GM12878 (cell line): Measurements from ENCODE around the gene MYO15B. TPM values are rescaled to one million over a fixed set of nuclear protein-coding genes. Genes with fewer than 3 reads are reported as not detected.

Source experiments
- ATAC-seq: fragments of 200-7000 bp; cut with Tn5 transposase; 3 replicates; pipeline ENCODE4 v1.9.1; 2020; ENCODE audit warnings: mild to moderate bottlenecking, moderate library complexity
- BruUV-seq: library from RNA; stranded (reverse); fragments of 400-500 nt; replicated peaks from 2 replicates; lab custom pipeline; 2021; lab: Mats Ljungman, UMichigan
- CTCF ChIA-PET: fragments of 300-600 bp; sonication (Branson Sonifier 250); formaldehyde crosslinking; extraction: SDS; loops from one replicate; lab custom pipeline; 2021; ENCODE audit warnings: inconsistent platforms; lab: Yijun Ruan, JAX
- POLR2A ChIA-PET: fragments of 350-600 bp; formaldehyde crosslinking; extraction: SDS; loops from one replicate; lab custom pipeline; 2021; ENCODE audit warnings: inconsistent platforms; lab: Charles Lee
- RAD21 ChIA-PET: fragments of 300-600 bp; sonication (Branson Sonifier 250); formaldehyde crosslinking; loops from one replicate; lab custom pipeline; 2023; ENCODE audit warnings: antibody characterized with exemption; ENCODE audit not compliant: unreplicated experiment; lab: Charles Lee
- SMC1A ChIA-PET: fragments of 300-600 bp; sonication (Branson Sonifier 250); formaldehyde crosslinking; loops from one replicate; lab custom pipeline; 2023; ENCODE audit not compliant: unreplicated experiment, uncharacterized antibody; lab: Charles Lee
- DNase-seq: peaks from one replicate; pipeline ENCODE4 v3.0.0-alpha.2; 2011; ENCODE audit warnings: low read depth, low spot score
- FAIRE-seq: peaks from 3 replicates; lab custom pipeline; 2011; peaks lifted over from hg19 to GRCh38; lab: Jason Lieb, UNC
- H2AFZ ChIP-seq: 2 replicates; pipeline ENCODE4 v1.6.0; 2011; ENCODE audit warnings: low read depth, low read length, control low read depth; ENCODE audit not compliant: control insufficient read depth
- H3K27ac ChIP-seq: 2 replicates; pipeline ENCODE4 v1.5.1; 2011; ENCODE audit warnings: control low read depth; ENCODE audit not compliant: control insufficient read depth, insufficient read depth
- H3K27me3 ChIP-seq, 2 experiments: replicated peaks in 1 of 2; 2 replicates each; pipeline versions ENCODE4 v1.6.0 to v1.6.1; 2011; ENCODE audit warnings: low read length in 1 of 2; ENCODE audit not compliant: control insufficient read depth in 2 of 2, insufficient read depth in 2 of 2
- H3K36me3 ChIP-seq, 2 experiments: 2 replicates each; pipeline ENCODE4 v1.5.1; 2011; ENCODE audit warnings: low read length in 1 of 2; ENCODE audit not compliant: control insufficient read depth in 2 of 2, insufficient read depth in 2 of 2
- H3K4me1 ChIP-seq: 2 replicates; pipeline ENCODE4 v1.6.1; 2011; ENCODE audit warnings: mild to moderate bottlenecking, low read length, moderate library complexity, mixed read lengths; ENCODE audit not compliant: control insufficient read depth, insufficient read depth
- H3K4me2 ChIP-seq: 2 replicates; pipeline ENCODE4 v1.6.0; 2011; ENCODE audit warnings: control low read depth; ENCODE audit not compliant: control insufficient read depth, insufficient read depth
- H3K4me3 ChIP-seq: fragments of 200-600 bp; sonication (generic); 2 replicates; pipeline ENCODE4 v1.5.1; 2016
- H3K79me2 ChIP-seq: 2 replicates; pipeline ENCODE4 v1.6.0; 2011; ENCODE audit warnings: low read length; ENCODE audit not compliant: control insufficient read depth, insufficient read depth
- H3K9ac ChIP-seq: 2 replicates; pipeline ENCODE4 v1.8.0; 2011; ENCODE audit warnings: low read length, control low read depth, mixed read lengths; ENCODE audit not compliant: control insufficient read depth, insufficient read depth
- H3K9me3 ChIP-seq: replicated peaks from 3 replicates; pipeline ENCODE4 v1.5.1; 2011; ENCODE audit warnings: mild to moderate bottlenecking, low read length; ENCODE audit not compliant: control insufficient read depth, insufficient read depth
- H4K20me1 ChIP-seq: 2 replicates; pipeline ENCODE4 v1.6.0; 2011; ENCODE audit not compliant: control insufficient read depth, insufficient read depth
- BHLHE40 ChIP-seq, 2 experiments: fragments of 450-650 bp in 1 of 2; IDR thresholded peaks; 2 replicates each; pipeline ENCODE4 v1.6.1; 2011 to 2017; ENCODE audit warnings: low read depth in 2 of 2, borderline replicate concordance in 1 of 2, improper control_type of control experiment in 1 of 2, low read length in 1 of 2, mild to moderate bottlenecking in 1 of 2
- CHD4 ChIP-seq: fragments of 200-600 bp; sonication (generic); IDR thresholded peaks from 2 replicates; pipeline ENCODE4 v1.6.1; 2016; ENCODE audit warnings: mild to moderate bottlenecking
- CTCF ChIP-seq, 3 experiments: IDR thresholded peaks in 2 of 3; conservative IDR thresholded peaks in 1 of 3; 2 replicates each; pipeline ENCODE4 v1.5.1; 2011; ENCODE audit warnings: low read depth in 3 of 3, low read length in 3 of 3, mild to moderate bottlenecking in 3 of 3, control low read depth in 2 of 3, moderate library complexity in 2 of 3, inconsistent platforms in 1 of 3, mixed read lengths in 1 of 3; ENCODE audit not compliant: control insufficient read depth in 2 of 3, insufficient read depth in 1 of 3; ENCODE audit errors: extremely low read depth in 1 of 3
- DPF2 ChIP-seq: fragments of 450-650 bp; IDR thresholded peaks from 2 replicates; pipeline ENCODE4 v1.6.1; 2017; ENCODE audit warnings: mild to moderate bottlenecking
- E2F4 ChIP-seq: IDR thresholded peaks from 2 replicates; pipeline ENCODE4 v1.6.1; 2012; ENCODE audit warnings: low read depth, low read length, improper control_type of control experiment
- EED ChIP-seq: sonication (generic); IDR thresholded peaks from 2 replicates; pipeline ENCODE4 v1.6.1; 2016; ENCODE audit warnings: antibody characterized with exemption, low read depth
- EP300 ChIP-seq, 2 experiments: fragments of 150-350 bp in 1 of 2; IDR thresholded peaks; 2 replicates each; pipeline ENCODE4 v1.6.1; 2011 to 2012; ENCODE audit warnings: low read depth in 2 of 2, low read length in 2 of 2, borderline replicate concordance in 1 of 2, improper control_type of control experiment in 1 of 2, inconsistent platforms in 1 of 2; ENCODE audit not compliant: control insufficient read depth in 1 of 2
- GATAD2B ChIP-seq: fragments of 450-650 bp; conservative IDR thresholded peaks from 2 replicates; pipeline ENCODE4 v1.6.1; 2017; ENCODE audit warnings: low read depth, mild to moderate bottlenecking, moderate library complexity
- IKZF1 ChIP-seq: fragments of 450-650 bp; conservative IDR thresholded peaks from 2 replicates; pipeline ENCODE4 v1.6.1; 2017; ENCODE audit warnings: antibody characterized with exemption, mild to moderate bottlenecking
- IKZF2 ChIP-seq, 2 experiments: fragments of 450-650 bp; IDR thresholded peaks; 2 replicates each; pipeline ENCODE4 v1.6.1; 2017; ENCODE audit warnings: mild to moderate bottlenecking in 2 of 2, moderate library complexity in 2 of 2
- IRF4 ChIP-seq: IDR thresholded peaks from 2 replicates; pipeline ENCODE4 v1.6.1; 2011; ENCODE audit warnings: low read depth, low read length
- MXI1 ChIP-seq: fragments of 150-350 bp; IDR thresholded peaks from 2 replicates; pipeline ENCODE4 v1.6.1; 2011; ENCODE audit warnings: low read depth, mild to moderate bottlenecking, inconsistent platforms, low read length, improper control_type of control experiment
- NRF1 ChIP-seq: conservative IDR thresholded peaks from 2 replicates; pipeline ENCODE4 v1.6.1; 2011; ENCODE audit warnings: mild to moderate bottlenecking, low read depth, low read length, improper control_type of control experiment
- POU2F2 ChIP-seq: IDR thresholded peaks from 3 replicates; pipeline ENCODE4 v1.6.1; 2011; ENCODE audit warnings: low read depth, mild to moderate bottlenecking, low read length, borderline replicate concordance
- RUNX3 ChIP-seq: IDR thresholded peaks from 2 replicates; pipeline ENCODE4 v1.6.1; 2012; ENCODE audit warnings: low read length, inconsistent platforms
- SMAD1 ChIP-seq: fragments of 450-650 bp; IDR thresholded peaks from 2 replicates; pipeline ENCODE4 v1.6.1; 2018; ENCODE audit warnings: mild to moderate bottlenecking, low read depth; ENCODE audit not compliant: partially characterized antibody
- SPI1 ChIP-seq: IDR thresholded peaks from 2 replicates; pipeline ENCODE4 v1.6.1; 2011; ENCODE audit warnings: low read depth, mild to moderate bottlenecking, low read length, moderate library complexity, borderline replicate concordance; ENCODE audit not compliant: insufficient read depth
- TCF12 ChIP-seq: IDR thresholded peaks from 2 replicates; pipeline ENCODE4 v1.6.1; 2011; ENCODE audit warnings: low read depth, mild to moderate bottlenecking, low read length
- USF2 ChIP-seq: IDR thresholded peaks from 2 replicates; pipeline ENCODE4 v1.6.1; 2011; ENCODE audit warnings: low read depth, low read length, improper control_type of control experiment, borderline replicate concordance
- ZNF384 ChIP-seq: IDR thresholded peaks from 2 replicates; pipeline ENCODE4 v1.6.1; 2012; ENCODE audit warnings: low read depth, mild to moderate bottlenecking, low read length, improper control_type of control experiment, borderline replicate concordance
- WGBS: methylation state at CpG from one replicate; pipeline ENCODE4 v1.1.6; 2016; ENCODE audit warnings: low lambda C conversion rate; ENCODE audit not compliant: insufficient replicate concordance, insufficient coverage; ENCODE audit errors: missing lambda C conversion rate; 5-methylcytosine and 5-hydroxymethylcytosine counted together
- in situ Hi-C: fragments of 300-500 bp; cut with MboI; formaldehyde crosslinking; loops from 9 replicates; pipeline ENCODE4 v1.14.3; 2018; ENCODE audit warnings: mixed read lengths
- intact Hi-C: fragments of 100-400 bp; cut with micrococcal nuclease; formaldehyde crosslinking; loops from one replicate; pipeline ENCODE4 v1.14.2; 2022; ENCODE audit not compliant: unreplicated experiment
- polyA plus RNA-seq, 11 experiments: library from polyadenylated mRNA; depleted of rRNA in 4 of 11; unstranded in 6 of 11; stranded (reverse) in 5 of 11; fragments of >200 nt; fragmentation: Nextera tagmentation in 4 of 11; fragmentation: Illumina TruSeq in 1 of 11; extraction: Ambion mirVana in 4 of 11; extraction: Trizol in 1 of 11; gene quantifications; 1 replicate in 1 of 11; 2 replicates in 10 of 11; pipeline versions ENCODE4 v1.2.1 to v1.2.3, GENCODE V29; 2011 to 2016; ENCODE audit warnings: inconsistent platforms in 2 of 11, missing spikeins in 2 of 11, low read depth in 1 of 11
- total RNA-seq, 4 experiments: library from RNA; depleted of rRNA in 3 of 4; stranded (reverse); fragments of >200 nt in 3 of 4; fragmentation: Illumina TruSeq in 1 of 4; extraction: Trizol in 1 of 4; gene quantifications; 2 replicates each; pipeline versions ENCODE4 v1.2.1 to v1.2.3, GENCODE V29; 2013 to 2021

MYO15B gene
- total and polyA plus RNA-seq, 10 of the 15 experiments (the other 5 are each of a cell fraction or from before 2014, with no cell fraction given), result 0.67 to 15.4 (median 2.3) TPM; not detected in 1

- CTCF ChIA-PET, result interaction anchor here (1.2 kb wide), 1 partner anchor 18 kb away, joined by 3 read pairs; no protein-coding TSS in a partner anchor
- no peak overlapping the region for H3K4me2 ChIP-seq
- POLR2A ChIA-PET, result no interaction called here
- 26% methylated on average over 5 of the region's 5 CpGs for WGBS
- SMC1A ChIA-PET, result no interaction called here
- ATAC-seq, result peak; percentile 64
- H3K36me3 ChIP-seq, result no peaks in the 10 kb centered on the region
- RAD21 ChIA-PET, result no interaction called here
- H3K9me3 ChIP-seq, result no peaks in the 10 kb centered on the region
- no peak for DNase-seq
- in situ Hi-C loops, result no loop called here
- H3K9ac ChIP-seq, result no peak overlapping the region
- H3K4me1 ChIP-seq, result peaks cover 21% of the 10 kb centered on the region
- H3K27ac ChIP-seq, result no peak overlapping the region
- no peaks in the 10 kb centered on the region for H3K79me2 ChIP-seq
- intact Hi-C loops, result no loop called here
- BruUV-seq, result no TSS peak
- H2AFZ ChIP-seq, result no peak overlapping the region
- H3K27me3 ChIP-seq, result no peaks in the 10 kb centered on the region
- no peak for FAIRE-seq
- no peak overlapping the region for H3K4me3 ChIP-seq
- H4K20me1 ChIP-seq, result no peaks in the 10 kb centered on the region
- no peak for TF ChIP-seq NRF1
- TF ChIP-seq ZNF384, result peak; percentile 23; the same call in 1 of the 2 replicates
- no peak for TF ChIP-seq MXI1
- TF ChIP-seq BHLHE40 (IDR thresholded peaks at IDR 0.05; ENCODE audit: borderline replicate concordance in 1 of 2, low read depth in 2 of 2, low read length in 1 of 2), result peak in 1 of 2 experiments; percentile 8; a peak in 1 of 4 replicates
- TF ChIP-seq EED, result 0 out of 2 replicates have a peak, but pooled peaks have one; percentile 33
- peak; percentile 47; the same call in 1 of the 2 replicates for TF ChIP-seq RUNX3
- no peak for TF ChIP-seq USF2
- peak; percentile 56; the same call in 1 of the 2 replicates for TF ChIP-seq DPF2
- TF ChIP-seq IKZF2 (IDR thresholded peaks at IDR 0.05), result peak; percentile 63 to 69; a peak in 3 of 4 replicates
- TF ChIP-seq POU2F2, result no peak
- no peak for TF ChIP-seq SMAD1
- TF ChIP-seq E2F4, result no peak
- peak; percentile 65 for TF ChIP-seq IKZF1
- TF ChIP-seq EP300 (IDR thresholded peaks at IDR 0.05; ENCODE audit: borderline replicate concordance in 1 of 2, control insufficient read depth in 1 of 2, low read depth in 2 of 2, low read length in 2 of 2), result no peak
- no peak for TF ChIP-seq CTCF (IDR thresholded peaks at IDR 0.05 in 2 of 3, conservative IDR thresholded peaks at IDR 0.05 in 1 of 3; ENCODE audit: control insufficient read depth in 2 of 3, extremely low read depth in 1 of 3, insufficient read depth in 1 of 3, low read depth in 3 of 3, low read length in 3 of 3)
- peak; percentile 88 for TF ChIP-seq SPI1
- TF ChIP-seq GATAD2B, result no peak
- no peak for TF ChIP-seq CHD4
- TF ChIP-seq TCF12, result peak; percentile 72; the same call in 1 of the 2 replicates
- TF ChIP-seq IRF4, result peak; percentile 49; the same call in 1 of the 2 replicates
Observed at GRCh38 chr17:75566834-75567233, 20.8 kb upstream of the MYO15B start.
